LHCN-M2 (cell line): ENCODE results near the gene ALG12. TPM values are rescaled to one million over a fixed set of nuclear protein-coding genes. Genes with fewer than 3 reads are reported as not detected.
"Not testable (repeated sequence)": the region's sequence is repeated elsewhere in the genome, so short reads cannot be mapped to it uniquely, and the experiment has no call there.

Experiments
- DNase-seq: peaks from one replicate; pipeline ENCODE4 v3.0.0-alpha.2; 2012; ENCODE audit warnings: low read depth
- total RNA-seq: library from RNA; depleted of rRNA; stranded (reverse); fragments of >200 nt; gene quantifications from 2 replicates; pipeline ENCODE4 v1.2.3, GENCODE V29; 2014

ALG12 gene
- total RNA-seq, 1 experiment from 2014 or later = 18.1 TPM

- no peak for DNase-seq
Observed at GRCh38 chr22:49869086-49869830, 49.0 kb downstream of the ALG12 start.

GRCh38 chr22:49867303-49868265 lies 50.7 kb downstream of the ALG12 start:
- no peak for DNase-seq

GRCh38 chr22:49866646-49867045 lies 51.6 kb downstream of the ALG12 start:
- no peak for DNase-seq

GRCh38 chr22:49866134-49866533 lies 52.1 kb downstream of the ALG12 start:
- DNase-seq = no peak

- no peak for DNase-seq
Observed at GRCh38 chr22:49865156-49865555, 53.1 kb downstream of the ALG12 start.

GRCh38 chr22:49863931-49864330 lies 54.3 kb downstream of the ALG12 start:
- DNase-seq = peak; percentile 25

- no peak for DNase-seq
Observed at GRCh38 chr22:49862496-49862776, 55.8 kb downstream of the ALG12 start.

GRCh38 chr22:49861642-49862495 lies 56.4 kb downstream of the ALG12 start:
- no peak for DNase-seq

GRCh38 chr22:49858827-49859226 lies 59.4 kb downstream of the ALG12 start:
- no peak for DNase-seq

GRCh38 chr22:49856766-49857618 lies 61.2 kb downstream of the ALG12 start:
- DNase-seq = no peak

GRCh38 chr22:49856343-49856742 lies 61.9 kb downstream of the ALG12 start:
- no peak for DNase-seq

GRCh38 chr22:49855251-49855911 lies 62.9 kb downstream of the ALG12 start:
- peak; percentile 21 for DNase-seq

- peak; percentile 23 for DNase-seq
Observed at GRCh38 chr22:49853981-49854831, 64.0 kb downstream of the ALG12 start.

GRCh38 chr22:49852898-49853894 lies 65.0 kb downstream of the ALG12 start, which contains the start of gene ZBED4:
ZBED4 (plus strand) TSS chr22:49853844; CDS start chr22:49883663, 29,819 bp downstream.
- peak; percentile 94 for DNase-seq

GRCh38 chr22:49852568-49852897 lies 65.7 kb downstream of the ALG12 start:
- DNase-seq = not testable (repeated sequence)

GRCh38 chr22:49850959-49851802 lies 67.1 kb downstream of the ALG12 start:
- no peak for DNase-seq
